ENCODE results near the gene SPAG17.
A peak's percentile ranks its signal among the peaks of the same experiment; 100 is the strongest.

- TF ChIP-seq CTCF (IDR thresholded peaks at IDR 0.05; ENCODE audit: poor library complexity, severe bottlenecking) (peak; percentile 71), EZH2 (IDR thresholded peaks at IDR 0.05; ENCODE audit: borderline replicate concordance, insufficient read depth, low read length, poor library complexity, severe bottlenecking) (no peak)
Observed at GRCh38 chr1:118154220-118154619, 30.8 kb downstream of the SPAG17 start.

Measured in neural cell (in vitro differentiated cells).